ENCODE measurements around the gene UTP20. TPM values are rescaled to one million over a fixed set of nuclear protein-coding genes. Genes with fewer than 3 reads are reported as not detected.

UTP20 gene
- total and polyA plus RNA-seq, 4 donors, result 1.9 to 19.7 (median 10.0) TPM

- no peak for DNase-seq
- H3K9ac ChIP-seq (ENCODE audit: insufficient read depth in 1 of 2, low read length in 2 of 2), result no peak overlapping the region
- H3K27me3 ChIP-seq (ENCODE audit: control insufficient read depth in 3 of 3, insufficient read depth in 3 of 3, low read length in 2 of 3), result no peaks in the 10 kb centered on the region
- H3K36me3 ChIP-seq (ENCODE audit: control insufficient read depth in 4 of 4, insufficient read depth in 4 of 4, low read length in 4 of 4), result no peaks in the 10 kb centered on the region
- no peak overlapping the region for H3K4me3 ChIP-seq
- WGBS, 2 donors, result 83 to 84% methylated on average over 2 of the region's 2 CpGs
- no peak for TF ChIP-seq CTCF (IDR thresholded peaks at IDR 0.05; ENCODE audit: control extremely low read depth, extremely low read depth)
- H3K27ac ChIP-seq (ENCODE audit: low read depth in 1 of 2, low read length in 1 of 2), result no peak overlapping the region
- ATAC-seq (ENCODE audit: insufficient read depth, low FRiP score), result no peak
- peaks cover 0 to 5% (median 0%) of the 10 kb centered on the region in 4 donors for H3K9me3 ChIP-seq (ENCODE audit: control insufficient read depth in 4 of 4, insufficient read depth in 3 of 4, low read length in 3 of 4)
- H3K4me1 ChIP-seq (ENCODE audit: control insufficient read depth in 5 of 5, insufficient read depth in 5 of 5, low read length in 5 of 5), result no peaks in the 10 kb centered on the region
Observed at GRCh38 chr12:101243616-101244015, 36.3 kb upstream of the UTP20 start.

DNA sequence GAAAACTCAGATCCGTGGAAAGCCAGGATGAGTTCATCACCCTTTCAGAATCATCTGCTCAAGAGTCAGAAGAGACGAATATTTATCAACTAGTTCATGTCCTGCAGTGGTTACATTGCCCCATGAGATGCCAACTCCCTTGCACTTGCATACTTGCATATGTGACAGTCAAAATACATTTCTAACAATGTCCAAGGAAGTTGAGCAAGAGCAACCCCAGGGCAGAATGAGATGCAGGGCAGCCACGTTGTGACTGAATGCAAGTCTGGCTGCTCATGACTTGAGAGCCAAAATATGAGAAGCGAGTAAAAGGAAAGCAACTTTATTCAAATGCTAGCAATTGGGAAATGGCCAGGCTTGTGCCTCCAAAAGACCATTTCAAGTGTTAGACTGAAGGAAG lies 23.6 kb upstream of the UTP20 start:
- Histone ChIP-seq H3K4me3 (no peak overlapping the region), H3K4me1 (ENCODE audit: control insufficient read depth in 5 of 5, insufficient read depth in 5 of 5, low read length in 5 of 5) (no peaks in the 10 kb centered on the region), H3K27ac (ENCODE audit: low read depth in 1 of 2, low read length in 1 of 2) (no peak overlapping the region), H3K9ac (ENCODE audit: insufficient read depth in 1 of 2, low read length in 2 of 2) (no peak overlapping the region), H3K36me3 (ENCODE audit: control insufficient read depth in 4 of 4, insufficient read depth in 4 of 4, low read length in 4 of 4) (no peaks in the 10 kb centered on the region), H3K9me3 (ENCODE audit: control insufficient read depth in 4 of 4, insufficient read depth in 3 of 4, low read length in 3 of 4) (peaks cover 0 to 2% (median 0%) of the 10 kb centered on the region in 4 donors), H3K27me3 (ENCODE audit: control insufficient read depth in 3 of 3, insufficient read depth in 3 of 3, low read length in 2 of 3) (no peaks in the 10 kb centered on the region)
- WGBS, 2 donors, result 68 to 72% methylated on average over 4 of the region's 4 CpGs
- ATAC-seq (ENCODE audit: insufficient read depth, low FRiP score) (no peak), DNase-seq (no peak)
- no peak for TF ChIP-seq CTCF (IDR thresholded peaks at IDR 0.05; ENCODE audit: control extremely low read depth, extremely low read depth)

- no peak overlapping the region for H3K27ac ChIP-seq (ENCODE audit: low read depth in 1 of 2, low read length in 1 of 2)
- no peak overlapping the region for H3K4me3 ChIP-seq
- H3K27me3 ChIP-seq (ENCODE audit: control insufficient read depth in 3 of 3, insufficient read depth in 3 of 3, low read length in 2 of 3), result no peaks in the 10 kb centered on the region
- TF ChIP-seq CTCF (IDR thresholded peaks at IDR 0.05; ENCODE audit: control extremely low read depth, extremely low read depth), result no peak
- no peak overlapping the region for H3K9ac ChIP-seq (ENCODE audit: insufficient read depth in 1 of 2, low read length in 2 of 2)
- no peaks in the 10 kb centered on the region for H3K36me3 ChIP-seq (ENCODE audit: control insufficient read depth in 4 of 4, insufficient read depth in 4 of 4, low read length in 4 of 4)
- WGBS, 2 donors, result 82 to 86% methylated on average over 4 of the region's 4 CpGs
- H3K9me3 ChIP-seq (ENCODE audit: control insufficient read depth in 4 of 4, insufficient read depth in 3 of 4, low read length in 3 of 4), result peaks cover 0 to 2% (median 0%) of the 10 kb centered on the region in 4 donors
- ATAC-seq (ENCODE audit: insufficient read depth, low FRiP score) (no peak), DNase-seq (no peak)
- no peaks in the 10 kb centered on the region for H3K4me1 ChIP-seq (ENCODE audit: control insufficient read depth in 5 of 5, insufficient read depth in 5 of 5, low read length in 5 of 5)
Observed at GRCh38 chr12:101257357-101257756, 22.5 kb upstream of the UTP20 start.

DNA sequence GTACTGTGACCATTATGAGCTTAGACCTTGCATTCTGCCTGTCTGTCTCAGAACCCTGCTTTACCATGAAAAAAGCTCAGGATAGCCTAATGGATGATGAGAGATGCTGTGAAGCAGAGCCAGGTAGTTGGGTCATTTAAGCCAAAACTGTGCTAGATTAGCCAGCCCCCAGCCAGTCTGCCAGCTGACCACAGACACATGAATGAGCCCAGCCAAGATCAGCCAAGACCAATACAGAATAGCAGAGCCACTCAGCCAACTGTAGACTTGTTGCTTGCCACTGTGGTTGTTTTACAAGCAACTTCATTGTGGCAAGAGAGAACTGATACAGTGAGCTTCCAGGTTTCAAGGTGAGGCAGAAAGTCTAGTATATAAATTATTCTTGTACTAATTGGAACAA lies 12.8 kb upstream of the UTP20 start:
- DNase-seq, result no peak
- Histone ChIP-seq H3K4me1 (ENCODE audit: control insufficient read depth in 5 of 5, insufficient read depth in 5 of 5, low read length in 5 of 5) (no peaks in the 10 kb centered on the region), H3K4me3 (no peak overlapping the region), H3K9ac (ENCODE audit: insufficient read depth in 1 of 2, low read length in 2 of 2) (no peak overlapping the region), H3K36me3 (ENCODE audit: control insufficient read depth in 4 of 4, insufficient read depth in 4 of 4, low read length in 4 of 4) (no peaks in the 10 kb centered on the region), H3K27ac (ENCODE audit: low read depth in 1 of 2, low read length in 1 of 2) (no peak overlapping the region), H3K9me3 (ENCODE audit: control insufficient read depth in 4 of 4, insufficient read depth in 3 of 4, low read length in 3 of 4) (peaks cover 0 to 3% (median 0%) of the 10 kb centered on the region in 4 donors), H3K27me3 (ENCODE audit: control insufficient read depth in 3 of 3, insufficient read depth in 3 of 3, low read length in 2 of 3) (no peaks in the 10 kb centered on the region)
- TF ChIP-seq CTCF (IDR thresholded peaks at IDR 0.05; ENCODE audit: control extremely low read depth, extremely low read depth), result no peak
- ATAC-seq (ENCODE audit: insufficient read depth, low FRiP score), result no peak
